Stimulated activated CD8-positive, alpha-beta memory T cell treated with anti-CD3 and anti-CD28 coated beads, Interleukin-7, amount 100 ng/mL, for 24 hours (primary cell): ENCODE results near the gene UQCC2.
A peak's percentile ranks its signal among the peaks of the same experiment; 100 is the strongest.

Experiments
- DNase-seq: peaks from one replicate; pipeline ENCODE4 v3.0.0-alpha.2; 2020; ENCODE audit warnings: low read depth

UQCC2 gene

GRCh38 chr6:33744001-33744848, 32.7 kb upstream of the UQCC2 start:
- DNase-seq: peak; percentile 54

- no peak for DNase-seq
Observed at GRCh38 chr6:33742837-33743236, 31.3 kb upstream of the UQCC2 start.

DNA sequence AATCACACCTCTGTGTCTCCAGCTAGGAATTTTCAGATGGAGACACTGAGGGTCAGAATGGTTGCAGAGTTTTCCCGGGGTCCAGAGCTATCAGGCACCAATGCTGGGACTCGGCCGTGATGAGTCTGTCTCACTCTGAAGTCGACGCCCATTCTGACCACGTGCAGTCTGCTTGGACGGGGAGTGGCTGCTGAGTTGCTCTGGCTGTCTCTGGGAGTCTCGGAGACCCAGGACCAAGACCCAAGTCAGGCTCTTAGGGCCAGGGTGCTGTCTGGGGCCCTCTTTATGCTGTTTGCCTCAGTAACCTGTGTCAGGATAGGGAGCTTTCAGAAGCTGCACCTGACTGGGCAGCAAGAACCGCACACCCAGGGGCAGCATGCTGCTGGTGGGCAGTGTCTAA, 30.6 kb upstream of the UQCC2 start:
- no peak for DNase-seq

DNA sequence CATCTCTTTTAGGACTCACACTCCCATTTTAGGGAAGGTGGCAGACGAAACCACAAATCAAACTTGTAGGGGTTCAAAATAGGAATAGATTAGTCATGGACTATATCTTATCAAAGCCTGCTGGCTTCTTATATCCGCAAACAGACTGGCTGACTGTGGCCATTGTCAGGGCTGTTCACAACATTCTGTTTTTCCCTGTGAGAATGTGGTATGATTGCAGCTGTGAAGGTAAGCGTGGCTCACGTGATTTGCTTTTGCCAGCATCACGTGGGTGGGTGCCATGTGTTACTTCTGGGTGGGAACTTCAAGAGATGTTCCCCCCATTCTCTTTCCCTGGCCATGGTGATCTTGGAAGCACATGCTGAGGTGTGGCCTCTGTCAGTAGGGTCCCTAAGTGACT, 29.3 kb upstream of the UQCC2 start:
- no peak for DNase-seq

DNA sequence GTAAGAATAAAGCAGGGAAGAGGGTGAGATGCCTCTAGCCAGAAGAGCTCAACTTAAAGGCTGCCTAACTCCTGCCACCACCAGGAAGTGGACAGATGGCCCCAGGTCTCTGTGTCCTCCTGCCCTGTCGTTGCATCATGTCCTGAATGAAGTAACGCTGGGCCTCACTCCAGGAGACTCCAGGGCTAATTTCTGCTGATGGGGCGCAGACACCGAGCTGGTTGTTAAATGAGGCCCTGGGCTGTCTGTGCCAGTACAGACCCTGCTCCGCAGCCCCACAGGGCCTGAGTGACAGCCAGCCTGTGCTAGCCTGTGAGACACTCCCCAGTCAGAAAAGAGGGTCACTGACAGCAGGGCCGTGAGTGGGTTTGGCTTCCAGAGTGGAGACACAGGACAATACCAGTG, 28.7 kb upstream of the UQCC2 start:
- no peak for DNase-seq

DNA sequence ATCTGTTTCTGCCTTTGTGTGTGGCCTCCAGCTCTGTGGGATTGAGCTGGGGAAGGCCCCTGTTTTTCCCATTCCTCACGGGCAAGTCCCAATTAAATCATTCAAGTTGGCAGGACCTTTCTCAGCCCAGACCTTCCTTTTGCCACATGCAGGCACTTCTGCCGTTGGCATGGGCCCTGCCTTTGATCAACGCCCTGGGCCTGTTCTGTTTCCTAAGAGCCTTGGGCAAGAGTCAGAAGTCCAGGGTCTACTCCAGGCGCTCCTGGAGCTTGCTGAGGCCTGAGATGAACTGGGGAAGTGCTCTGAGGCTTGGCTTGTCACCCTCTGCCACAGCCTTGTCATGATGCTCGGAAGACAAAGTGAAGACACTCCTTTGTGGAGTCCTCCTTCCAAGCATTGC, 28.1 kb upstream of the UQCC2 start:
- no peak for DNase-seq

GRCh38 chr6:33738879-33739278, 27.4 kb upstream of the UQCC2 start:
- DNase-seq: no peak

DNA sequence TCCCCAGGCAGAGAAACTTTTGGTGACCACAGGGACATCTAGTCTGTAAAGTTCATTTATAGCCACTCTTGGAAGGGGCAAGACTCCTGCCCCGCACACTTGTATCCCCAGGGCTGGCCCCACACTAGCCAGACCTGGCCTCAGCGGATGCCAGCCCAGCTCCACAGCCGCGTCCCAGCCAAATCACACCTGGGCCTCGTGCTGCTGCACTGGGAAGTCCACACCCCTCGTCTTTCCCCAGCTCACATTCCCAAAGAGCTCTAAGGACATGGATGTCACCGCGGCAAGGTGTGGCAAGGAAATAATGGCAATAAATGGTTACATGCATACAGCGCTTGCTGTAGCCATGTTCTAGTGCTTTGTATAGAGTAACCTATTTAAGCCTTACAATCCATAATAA, 26.7 kb upstream of the UQCC2 start:
- DNase-seq: no peak

DNA sequence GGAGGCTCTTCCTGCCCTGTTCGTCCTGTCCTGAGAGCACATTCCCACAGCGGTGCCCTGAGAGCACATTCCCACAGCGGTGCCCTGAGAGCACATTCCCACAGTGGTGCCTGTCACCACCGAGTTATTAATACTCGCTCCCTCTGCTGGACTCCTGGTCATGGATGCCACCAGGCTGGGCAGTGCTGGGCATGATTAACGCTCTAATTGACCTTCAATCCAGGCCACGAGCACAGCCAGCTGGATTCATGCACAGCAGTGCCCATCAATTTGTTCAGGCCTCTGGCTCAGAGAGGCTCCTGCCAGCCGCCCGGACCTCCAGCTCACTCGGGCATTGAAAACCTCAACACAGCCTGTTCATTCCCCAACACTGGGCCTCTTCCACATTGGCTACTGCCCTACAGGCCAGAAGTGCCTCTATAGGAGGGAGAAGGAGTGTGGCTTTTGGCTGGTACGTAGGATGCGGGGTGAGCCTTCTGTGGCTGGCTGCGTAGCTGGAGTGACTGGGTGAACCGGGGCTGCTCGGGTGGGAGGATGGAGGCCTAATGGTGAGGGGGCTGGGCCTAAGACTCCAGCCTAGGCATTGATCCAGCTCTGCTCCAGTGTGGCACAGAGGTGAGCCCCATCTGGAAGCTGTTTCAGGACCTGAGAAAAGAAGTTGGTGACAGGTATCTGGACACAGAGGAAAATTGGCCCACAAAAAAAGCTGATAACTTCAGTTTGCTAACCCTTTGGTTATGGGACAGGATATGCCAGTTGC, 25.9 kb upstream of the UQCC2 start:
- DNase-seq: no peak

GRCh38 chr6:33735216-33735615, 23.7 kb upstream of the UQCC2 start:
- no peak for DNase-seq

- no peak for DNase-seq
Observed at GRCh38 chr6:33733709-33734007, 22.2 kb upstream of the UQCC2 start.

DNA sequence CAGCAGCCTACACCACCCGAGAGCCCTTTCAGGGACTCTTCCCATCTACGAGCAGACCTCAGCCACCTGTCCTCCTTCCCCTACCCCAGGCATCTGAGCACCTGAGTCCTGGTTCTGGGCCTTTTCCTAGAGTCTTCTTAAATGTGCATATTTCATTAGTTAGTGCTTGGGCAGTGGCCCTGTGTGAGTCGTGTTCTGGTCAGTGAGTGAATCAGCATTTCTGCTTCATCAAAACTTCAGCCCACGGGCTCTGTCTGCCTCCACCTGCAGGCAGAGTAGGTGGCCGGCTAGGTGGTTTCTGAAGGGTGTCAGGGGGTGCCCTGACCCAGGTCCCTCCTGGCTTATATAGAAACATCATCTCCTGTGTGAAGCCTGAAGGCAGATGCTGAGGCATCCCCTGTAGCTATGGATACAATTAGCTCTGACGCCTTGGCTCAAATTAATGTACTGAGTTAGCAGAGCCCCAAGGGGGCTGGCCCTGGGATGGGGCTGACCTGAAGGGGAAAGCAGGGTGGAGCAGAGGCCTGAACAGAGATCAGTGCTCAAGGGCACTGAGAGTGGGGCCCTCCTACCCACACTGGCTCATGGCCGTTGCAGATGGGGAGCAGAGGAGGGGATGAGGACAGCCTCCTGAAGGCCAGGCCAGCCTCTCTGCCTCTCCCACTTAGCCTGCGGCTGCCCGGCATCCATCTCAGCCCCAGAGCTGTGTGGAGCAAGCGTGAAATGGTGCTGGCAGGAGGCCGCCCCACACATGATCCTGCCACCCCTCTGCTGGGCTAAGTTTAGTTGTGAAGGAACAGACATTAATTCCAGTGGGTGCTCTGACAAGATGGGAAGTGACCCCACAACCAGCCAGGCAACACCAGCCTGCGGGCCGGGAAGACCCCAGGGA, 21.6 kb upstream of the UQCC2 start:
- DNase-seq: no peak

DNA sequence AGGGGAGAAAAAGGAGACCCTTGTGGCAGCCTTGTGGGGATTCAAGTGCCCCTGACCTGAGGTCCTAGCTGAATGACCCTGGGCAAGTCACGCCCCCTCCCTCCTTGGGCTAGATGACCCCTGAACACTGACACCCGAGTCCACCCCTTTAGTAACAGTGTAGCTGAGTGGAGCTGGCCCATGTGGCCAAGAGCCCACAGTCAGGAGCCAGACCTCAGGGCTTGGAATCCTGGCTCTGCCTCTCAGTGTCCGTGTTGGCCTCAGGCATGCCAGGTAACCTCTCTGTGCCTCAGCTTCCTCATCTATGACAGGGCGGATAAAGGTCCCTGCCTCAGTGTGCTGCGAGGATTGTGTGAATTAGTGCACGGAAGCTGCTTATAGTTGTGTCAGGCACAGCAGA, 20.9 kb upstream of the UQCC2 start:
- DNase-seq: no peak

- no peak for DNase-seq
Observed at GRCh38 chr6:33731751-33732282, 20.3 kb upstream of the UQCC2 start.

GRCh38 chr6:33731035-33731434, 19.5 kb upstream of the UQCC2 start:
- no peak for DNase-seq

- DNase-seq: no peak
Observed at GRCh38 chr6:33730611-33731010, 19.1 kb upstream of the UQCC2 start.

GRCh38 chr6:33729059-33729458, 17.6 kb upstream of the UQCC2 start:
- no peak for DNase-seq

DNA sequence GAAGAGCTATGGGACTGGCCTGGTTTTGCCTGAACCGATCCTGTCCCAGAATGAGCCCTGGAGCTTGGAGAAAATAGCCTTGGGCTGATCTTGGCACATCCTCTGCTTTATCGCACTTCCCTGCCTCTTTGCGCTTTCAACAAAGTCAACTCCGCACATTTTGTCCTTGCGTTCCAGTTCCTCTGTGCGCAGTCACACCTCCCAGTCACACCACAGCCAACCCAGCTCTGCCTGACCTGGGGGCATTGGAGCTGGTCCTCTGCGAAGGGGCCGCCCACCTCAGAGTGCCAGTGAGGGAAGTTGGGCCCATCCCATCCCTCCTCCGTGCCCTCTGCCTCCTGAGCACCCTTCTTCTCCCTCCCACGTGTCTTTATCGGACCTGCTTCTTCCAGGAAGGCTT, 16.9 kb upstream of the UQCC2 start:
- DNase-seq: no peak

GRCh38 chr6:33727932-33728331, 16.4 kb upstream of the UQCC2 start:
- DNase-seq: no peak

DNA sequence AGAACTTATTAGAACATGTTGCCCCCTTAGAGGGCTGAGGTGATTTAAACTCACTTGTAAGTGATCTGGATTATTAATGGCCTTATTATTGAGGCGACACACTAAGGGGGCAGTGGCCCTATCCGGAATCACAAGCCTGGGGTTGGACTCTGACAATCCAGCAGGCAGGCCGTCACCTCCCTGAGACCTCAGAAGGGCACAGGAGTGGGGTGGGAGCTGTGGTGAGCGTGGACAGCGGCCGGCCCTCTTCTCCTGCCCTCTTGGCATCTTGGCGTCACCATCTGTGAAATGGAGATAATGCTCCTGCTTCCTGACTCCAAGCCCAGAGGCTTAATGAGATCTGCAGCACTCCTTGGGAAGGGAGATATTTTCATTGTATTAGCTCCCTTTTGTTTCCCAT, 15.6 kb upstream of the UQCC2 start:
- DNase-seq: no peak

DNA sequence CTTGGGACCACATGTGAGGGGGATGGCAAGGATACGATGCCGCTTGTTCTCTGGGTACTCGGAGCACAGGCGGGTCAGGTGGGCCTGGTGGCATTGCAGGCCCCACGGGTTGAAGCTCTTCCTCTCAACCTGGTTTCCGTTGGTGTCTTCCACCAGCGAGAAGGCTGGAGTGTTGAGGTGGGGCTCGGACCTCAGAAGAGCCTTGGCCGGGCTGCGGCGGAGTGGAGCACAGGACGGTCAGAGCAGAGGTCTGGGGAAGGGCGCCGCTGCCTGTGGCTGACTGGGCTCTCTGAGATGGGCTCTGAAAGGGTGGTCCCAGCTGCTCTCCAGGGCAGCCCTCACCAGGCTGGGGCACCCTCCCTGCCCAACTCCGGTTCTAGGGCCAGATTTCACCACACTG, 15.2 kb upstream of the UQCC2 start:
- no peak for DNase-seq

- no peak for DNase-seq
Observed at GRCh38 chr6:33725891-33726673, 14.6 kb upstream of the UQCC2 start.
